Measurements from ENCODE around the gene TLE6.

The TLE6 gene

GRCh38 chr19:3004522-3004921 lies 27.2 kb downstream of the TLE6 start:
- Histone ChIP-seq H3K36me3 (ENCODE audit: control insufficient read depth, low read length) (no peaks in the 10 kb centered on the region), H3K9me3 (ENCODE audit: control insufficient read depth, insufficient read depth, low read length) (no peaks in the 10 kb centered on the region), H3F3A (ENCODE audit: control insufficient read depth, insufficient read depth) (no peaks in the 10 kb centered on the region)

GRCh38 chr19:3005345-3005744 lies 28.0 kb downstream of the TLE6 start:
- Histone ChIP-seq H3K4me3 (ENCODE audit: low read length) (no peak overlapping the region), H3K79me2 (ENCODE audit: control insufficient read depth, low read length) (no peaks in the 10 kb centered on the region), H3K4me2 (ENCODE audit: low read length) (no peak overlapping the region), H3K4me1 (ENCODE audit: control insufficient read depth, low read length) (no peaks in the 10 kb centered on the region), H3K9me2 (replicated peaks; ENCODE audit: control insufficient read depth, low read length) (no peaks in the 10 kb centered on the region), H3K27me3 (ENCODE audit: control insufficient read depth, low read length) (no peaks in the 10 kb centered on the region), H3F3A (ENCODE audit: control insufficient read depth, insufficient read depth) (no peaks in the 10 kb centered on the region), H3K27ac (ENCODE audit: low read depth, low read length) (no peak overlapping the region), H3K36me3 (ENCODE audit: control insufficient read depth, low read length) (no peaks in the 10 kb centered on the region), H4K20me1 (ENCODE audit: control insufficient read depth, insufficient read depth, low read depth, low read length) (no peaks in the 10 kb centered on the region), H3K9me3 (ENCODE audit: control insufficient read depth, insufficient read depth, low read length) (no peaks in the 10 kb centered on the region)
- no peak for TF ChIP-seq EZH2phosphoT487 (IDR thresholded peaks at IDR 0.05; ENCODE audit: borderline replicate concordance, low read length)
- TF ChIP-seq CTCF (IDR thresholded peaks at IDR 0.05; ENCODE audit: low read depth, low read length, poor library complexity, severe bottlenecking) = no peak

More at GRCh38 chr19:3004522-3004921, 27.2 kb downstream of the TLE6 start:
- Histone ChIP-seq H3K4me1 (ENCODE audit: control insufficient read depth, low read length) (no peaks in the 10 kb centered on the region), H3K4me3 (ENCODE audit: low read length) (no peak overlapping the region), H3K27me3 (ENCODE audit: control insufficient read depth, low read length) (no peaks in the 10 kb centered on the region), H3K4me2 (ENCODE audit: low read length) (no peak overlapping the region), H3K27ac (ENCODE audit: low read depth, low read length) (no peak overlapping the region), H4K20me1 (ENCODE audit: control insufficient read depth, insufficient read depth, low read depth, low read length) (no peaks in the 10 kb centered on the region), H3K79me2 (ENCODE audit: control insufficient read depth, low read length) (no peaks in the 10 kb centered on the region), H3K9me2 (replicated peaks; ENCODE audit: control insufficient read depth, low read length) (no peaks in the 10 kb centered on the region)
- TF ChIP-seq EZH2phosphoT487 (IDR thresholded peaks at IDR 0.05; ENCODE audit: borderline replicate concordance, low read length) (no peak), CTCF (IDR thresholded peaks at IDR 0.05; ENCODE audit: low read depth, low read length, poor library complexity, severe bottlenecking) (no peak)

DNA sequence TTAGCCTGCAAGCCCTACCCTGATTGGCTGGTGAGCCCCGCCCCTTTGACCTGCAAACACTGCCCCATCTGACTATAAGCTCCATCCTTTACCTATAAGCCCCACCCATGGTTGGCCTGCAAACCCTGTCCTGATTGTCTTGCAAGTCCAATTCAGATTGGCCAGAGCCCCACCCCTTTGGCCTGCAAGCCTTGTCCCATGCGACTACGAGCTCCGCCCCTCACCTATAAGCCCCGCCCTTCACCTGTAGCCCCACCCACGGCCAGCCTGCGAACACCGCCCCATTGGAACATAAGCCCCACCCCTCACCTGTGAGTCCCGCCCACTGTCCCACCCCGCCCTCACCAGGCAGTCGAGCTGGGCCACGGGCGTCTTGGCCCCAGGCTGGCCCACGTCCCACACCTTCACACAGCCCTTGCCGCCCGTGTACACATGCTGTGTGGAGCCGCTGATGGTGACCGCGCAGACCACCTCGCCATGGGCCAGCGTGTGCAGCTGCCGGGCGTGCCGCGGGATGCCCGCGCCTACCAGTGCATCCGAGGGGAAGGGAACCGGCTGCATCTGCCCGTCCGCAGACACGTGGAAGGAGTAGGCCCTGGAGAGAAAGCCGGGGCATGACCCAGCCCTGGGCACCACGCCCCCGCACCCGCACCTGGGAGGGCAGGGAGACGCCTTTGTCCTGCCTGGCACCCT lies 28.9 kb downstream of the TLE6 start:
- TF ChIP-seq CTCF (IDR thresholded peaks at IDR 0.05; ENCODE audit: low read depth, low read length, poor library complexity, severe bottlenecking) (no peak), EZH2phosphoT487 (IDR thresholded peaks at IDR 0.05; ENCODE audit: borderline replicate concordance, low read length) (no peak)
- H3K9me3 ChIP-seq (ENCODE audit: control insufficient read depth, insufficient read depth, low read length) = no peaks in the 10 kb centered on the region
- no peak overlapping the region for H3K4me2 ChIP-seq (ENCODE audit: low read length)
- no peaks in the 10 kb centered on the region for H3F3A ChIP-seq (ENCODE audit: control insufficient read depth, insufficient read depth)
- H3K4me1 ChIP-seq (ENCODE audit: control insufficient read depth, low read length) = no peaks in the 10 kb centered on the region
- no peaks in the 10 kb centered on the region for H4K20me1 ChIP-seq (ENCODE audit: control insufficient read depth, insufficient read depth, low read depth, low read length)
- H3K4me3 ChIP-seq (ENCODE audit: low read length) = no peak overlapping the region
- H3K9me2 ChIP-seq (replicated peaks; ENCODE audit: control insufficient read depth, low read length) = no peaks in the 10 kb centered on the region
- no peaks in the 10 kb centered on the region for H3K36me3 ChIP-seq (ENCODE audit: control insufficient read depth, low read length)
- no peak overlapping the region for H3K27ac ChIP-seq (ENCODE audit: low read depth, low read length)
- no peaks in the 10 kb centered on the region for H3K79me2 ChIP-seq (ENCODE audit: control insufficient read depth, low read length)
- no peaks in the 10 kb centered on the region for H3K27me3 ChIP-seq (ENCODE audit: control insufficient read depth, low read length)
